COLO668 (cell line): ENCODE measurements around the gene CAV1.

Experiments used
- DNase-seq: peaks from one replicate; lab custom pipeline; 2025; ENCODE audit not compliant: unreplicated experiment; lab: John Stamatoyannopoulos, UW

The CAV1 gene

GRCh38 chr7:116503835-116504234 lies 21.0 kb upstream of the CAV1 start:
- no peak for DNase-seq

- no peak for DNase-seq
Observed at GRCh38 chr7:116505278-116505677, 19.6 kb upstream of the CAV1 start.

- DNase-seq = no peak
Observed at GRCh38 chr7:116505823-116506222, 19.0 kb upstream of the CAV1 start.

GRCh38 chr7:116509982-116510579 lies 14.8 kb upstream of the CAV1 start:
- DNase-seq = no peak

GRCh38 chr7:116510795-116511194 lies 14.0 kb upstream of the CAV1 start:
- DNase-seq = no peak

DNA sequence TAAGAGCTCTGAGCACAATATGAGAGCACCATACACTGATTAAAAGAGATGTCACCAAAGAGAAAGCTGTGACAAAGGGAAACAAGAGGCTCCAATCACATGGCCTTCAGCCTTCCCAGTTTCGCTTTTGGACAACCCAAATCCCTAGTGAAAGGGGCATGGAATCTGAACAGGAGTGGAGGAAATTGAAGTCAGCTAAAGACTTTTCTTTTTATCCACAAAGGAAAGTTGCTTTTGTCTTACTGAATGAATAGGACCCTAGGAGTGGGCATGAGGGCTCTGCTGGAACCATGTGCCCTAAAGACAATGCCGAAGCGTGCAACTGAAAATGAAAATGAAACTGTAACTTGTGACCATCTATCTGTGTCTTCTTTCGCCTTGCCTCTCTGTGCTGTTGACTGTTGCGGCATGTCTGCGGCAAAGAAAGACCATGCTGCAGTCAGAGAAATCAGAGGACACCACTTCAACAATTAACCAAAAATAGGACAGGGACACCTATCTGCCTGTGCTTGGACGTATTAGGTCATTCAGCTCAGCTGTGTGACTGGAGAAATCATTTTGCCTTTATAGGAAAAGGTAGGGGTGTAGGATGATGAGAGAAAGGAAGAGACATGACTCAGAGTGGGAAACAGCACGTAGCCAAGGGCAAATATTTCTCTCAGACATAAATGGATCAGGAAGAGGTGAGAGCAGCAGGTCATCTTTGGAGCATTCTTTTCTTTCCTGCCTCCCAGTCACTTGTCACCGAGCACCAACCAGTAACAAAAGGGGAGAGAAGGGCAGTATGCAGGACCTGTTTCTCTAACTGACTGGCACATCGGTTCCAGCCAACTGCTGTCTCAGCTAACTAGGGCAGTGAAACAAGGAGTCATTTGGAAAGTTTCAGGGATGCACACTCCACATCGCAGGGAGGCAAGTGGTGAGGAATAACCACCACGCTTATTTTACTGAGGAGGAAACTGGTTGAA lies 13.0 kb upstream of the CAV1 start:
- DNase-seq = peak; percentile 40

DNA sequence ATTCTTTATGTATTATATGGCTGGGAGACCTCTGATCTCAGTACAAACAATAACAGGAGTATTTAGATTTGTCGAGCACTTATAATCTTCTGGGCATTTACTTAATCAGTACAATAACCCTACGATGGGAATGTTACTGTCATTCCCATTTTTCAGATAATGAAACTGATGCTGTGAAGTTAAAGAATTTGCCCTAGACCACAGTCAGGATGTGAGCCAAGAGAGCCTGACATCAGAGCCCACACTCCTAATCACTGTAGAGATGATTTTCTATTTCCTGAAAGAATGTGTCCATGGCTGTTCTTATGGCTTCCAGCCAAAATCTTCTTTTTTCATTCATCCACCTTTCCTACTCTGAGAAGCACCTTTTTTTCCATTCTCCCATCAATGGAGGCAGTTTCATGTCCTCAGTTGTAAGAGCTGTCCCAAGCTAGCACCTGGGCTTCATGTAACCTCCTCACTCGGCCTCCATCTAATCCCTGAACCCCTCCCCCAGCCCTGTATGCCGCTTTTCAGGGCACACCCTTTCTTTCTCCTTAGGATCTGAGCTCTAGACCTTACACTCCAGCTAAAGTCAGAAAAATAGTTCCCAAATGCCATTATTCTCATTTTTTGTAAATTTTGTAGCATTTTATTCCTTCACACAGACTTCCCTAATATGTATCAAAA lies 12.2 kb upstream of the CAV1 start:
- no peak for DNase-seq

DNA sequence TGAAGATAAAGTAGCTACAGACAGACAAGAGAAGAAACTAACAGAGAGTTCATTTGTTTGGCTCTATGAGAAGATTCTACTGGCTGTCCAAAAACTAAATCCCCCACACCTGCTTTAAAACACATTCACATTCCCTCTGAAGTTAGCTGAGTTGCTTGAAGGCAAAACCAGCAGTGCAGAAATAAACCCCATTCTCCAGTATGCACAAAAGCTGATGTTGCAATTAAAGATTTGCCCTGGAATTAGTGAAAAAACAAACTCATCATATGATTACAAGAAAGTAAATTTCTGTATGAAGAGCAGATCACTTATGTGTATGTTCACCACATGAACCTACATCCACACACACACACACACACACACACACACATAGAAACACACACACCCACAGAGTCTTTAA lies 9.3 kb upstream of the CAV1 start:
- DNase-seq = no peak

DNA sequence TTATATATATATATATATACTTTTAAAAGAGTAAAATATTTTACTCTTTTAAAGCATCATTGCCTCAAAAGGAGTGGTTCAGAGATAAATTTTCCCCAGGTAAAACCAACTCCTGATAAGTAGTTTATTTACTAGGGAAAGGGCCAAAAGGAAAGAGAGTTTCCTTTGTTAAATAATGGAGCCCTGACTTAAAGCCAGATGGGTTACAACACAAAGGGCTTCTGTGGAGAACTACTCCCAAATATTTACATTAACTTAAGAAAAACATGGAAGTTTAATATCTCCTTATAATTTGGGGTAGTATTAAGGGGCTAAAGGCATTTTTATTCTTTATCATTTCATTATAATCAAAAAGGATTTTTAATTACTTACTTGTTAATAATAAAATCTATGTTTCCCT lies 8.5 kb upstream of the CAV1 start:
- DNase-seq = no peak

DNA sequence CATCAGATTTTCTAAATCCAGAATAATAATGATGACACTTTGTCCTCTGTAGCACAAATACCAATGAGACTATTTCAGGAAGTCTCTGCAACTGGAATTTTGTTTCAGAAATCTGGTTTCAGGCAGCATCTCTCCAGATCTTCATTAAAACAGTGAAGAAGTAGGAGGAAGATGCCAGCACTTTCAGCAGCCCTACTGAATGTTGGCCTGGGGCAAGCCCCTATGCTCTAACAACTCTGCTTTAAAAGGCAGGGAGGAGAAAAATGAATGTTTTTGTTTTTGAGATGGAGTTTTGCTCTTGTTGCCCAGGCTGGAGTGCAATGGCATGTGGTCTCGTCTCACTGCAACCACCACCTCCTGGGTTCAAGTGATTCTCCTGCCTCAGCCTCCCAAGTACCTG lies 7.2 kb upstream of the CAV1 start:
- no peak for DNase-seq

DNA sequence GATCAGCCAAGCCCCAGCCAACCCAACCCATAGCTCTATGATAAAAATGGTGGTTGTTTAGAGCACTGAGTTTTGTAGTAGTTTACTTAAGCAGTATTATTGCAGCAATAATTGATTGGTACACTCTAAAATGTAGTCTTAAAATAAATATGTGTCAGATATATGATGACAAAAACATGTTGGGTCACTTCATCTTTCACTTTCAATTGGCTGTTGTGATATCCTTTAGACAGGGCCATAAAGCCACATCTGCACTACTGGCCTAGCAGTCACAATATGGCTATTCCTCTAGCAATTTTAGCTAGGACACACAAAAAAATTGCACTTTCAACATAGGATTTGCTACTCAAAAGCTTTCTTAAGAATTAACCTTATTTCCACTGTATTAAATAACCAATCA lies 5.9 kb upstream of the CAV1 start:
- no peak for DNase-seq

DNA sequence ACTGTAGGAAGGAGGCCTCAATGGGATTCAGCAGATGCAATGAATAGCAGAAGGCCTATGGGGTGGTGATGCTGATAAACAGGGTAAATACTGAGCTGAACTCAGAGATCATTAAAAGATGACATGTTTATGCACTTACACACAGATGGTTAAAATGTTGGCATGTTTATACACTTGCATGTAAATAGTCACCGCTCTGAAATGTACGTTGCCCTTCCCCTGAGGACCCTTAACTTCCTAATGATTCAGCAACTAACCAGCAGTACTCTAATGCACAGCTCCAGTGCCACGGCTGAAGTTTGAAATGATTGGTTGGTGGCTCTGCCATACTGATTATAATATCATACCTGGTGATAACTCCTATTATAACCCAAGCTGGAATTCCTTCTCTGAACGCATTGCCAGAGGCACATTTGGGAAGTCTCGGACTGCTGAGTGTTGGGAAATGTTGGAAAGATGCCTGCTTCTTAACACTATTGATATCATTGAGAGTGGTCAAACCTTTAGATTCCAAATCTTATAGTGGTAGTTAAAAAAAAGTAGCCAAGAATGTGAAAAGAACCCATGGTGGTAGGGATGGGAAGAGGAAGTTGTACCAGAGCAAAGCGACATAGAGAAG lies 3.7 kb upstream of the CAV1 start:
- DNase-seq = no peak

- no peak for DNase-seq
Observed at GRCh38 chr7:116522247-116522646, 2.6 kb upstream of the CAV1 start.

DNA sequence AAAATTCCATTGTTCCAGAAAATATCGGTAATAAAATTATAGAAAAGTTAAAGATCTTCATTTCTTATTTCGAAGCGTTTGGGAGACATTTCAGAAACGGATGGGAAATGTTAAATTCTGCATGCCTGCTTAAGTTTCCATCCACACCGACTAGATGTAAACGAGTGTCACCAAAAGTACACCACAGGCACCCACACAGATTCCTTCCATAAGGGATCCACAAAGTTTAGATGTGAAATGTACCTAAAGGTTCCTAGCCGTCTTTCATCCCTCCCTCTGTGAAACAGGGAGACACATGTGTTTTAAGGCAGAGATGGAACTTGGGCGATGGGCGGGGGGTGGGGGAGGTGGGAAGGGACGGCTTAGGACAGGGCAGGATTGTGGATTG lies 621 bp upstream of the CAV1 start:
- DNase-seq = no peak

DNA sequence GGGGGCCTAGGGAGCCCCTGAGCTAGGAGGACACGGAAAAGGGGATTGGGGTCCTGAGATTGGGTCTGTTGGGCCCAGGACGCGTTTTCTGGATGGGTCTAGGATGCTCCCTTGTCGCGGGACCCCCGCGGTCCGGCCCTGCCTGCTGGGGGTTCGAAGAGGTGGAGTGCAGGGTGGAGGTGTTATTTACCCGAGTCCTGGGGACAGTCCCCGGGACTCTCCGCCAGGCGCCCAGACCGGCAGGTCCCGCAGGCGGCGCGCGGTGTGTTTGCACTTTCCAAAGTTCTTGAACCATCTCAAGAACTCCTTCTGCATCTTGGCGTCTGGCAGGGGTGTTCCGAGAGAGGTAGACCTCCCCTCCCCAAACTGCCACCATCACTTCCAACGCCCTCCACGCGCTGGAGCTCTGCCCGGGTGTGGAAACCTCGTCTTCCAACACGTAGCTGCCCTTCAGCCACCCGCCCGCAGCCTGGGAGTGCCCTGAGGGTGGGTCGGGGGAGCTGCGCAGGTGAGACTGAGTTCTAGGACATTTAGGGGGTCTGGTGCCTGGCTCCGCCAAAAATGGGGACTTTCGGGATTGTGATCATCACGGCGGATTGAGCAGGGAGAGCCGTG lies 569 bp downstream of the CAV1 start:
- peak; percentile 52 for DNase-seq

DNA sequence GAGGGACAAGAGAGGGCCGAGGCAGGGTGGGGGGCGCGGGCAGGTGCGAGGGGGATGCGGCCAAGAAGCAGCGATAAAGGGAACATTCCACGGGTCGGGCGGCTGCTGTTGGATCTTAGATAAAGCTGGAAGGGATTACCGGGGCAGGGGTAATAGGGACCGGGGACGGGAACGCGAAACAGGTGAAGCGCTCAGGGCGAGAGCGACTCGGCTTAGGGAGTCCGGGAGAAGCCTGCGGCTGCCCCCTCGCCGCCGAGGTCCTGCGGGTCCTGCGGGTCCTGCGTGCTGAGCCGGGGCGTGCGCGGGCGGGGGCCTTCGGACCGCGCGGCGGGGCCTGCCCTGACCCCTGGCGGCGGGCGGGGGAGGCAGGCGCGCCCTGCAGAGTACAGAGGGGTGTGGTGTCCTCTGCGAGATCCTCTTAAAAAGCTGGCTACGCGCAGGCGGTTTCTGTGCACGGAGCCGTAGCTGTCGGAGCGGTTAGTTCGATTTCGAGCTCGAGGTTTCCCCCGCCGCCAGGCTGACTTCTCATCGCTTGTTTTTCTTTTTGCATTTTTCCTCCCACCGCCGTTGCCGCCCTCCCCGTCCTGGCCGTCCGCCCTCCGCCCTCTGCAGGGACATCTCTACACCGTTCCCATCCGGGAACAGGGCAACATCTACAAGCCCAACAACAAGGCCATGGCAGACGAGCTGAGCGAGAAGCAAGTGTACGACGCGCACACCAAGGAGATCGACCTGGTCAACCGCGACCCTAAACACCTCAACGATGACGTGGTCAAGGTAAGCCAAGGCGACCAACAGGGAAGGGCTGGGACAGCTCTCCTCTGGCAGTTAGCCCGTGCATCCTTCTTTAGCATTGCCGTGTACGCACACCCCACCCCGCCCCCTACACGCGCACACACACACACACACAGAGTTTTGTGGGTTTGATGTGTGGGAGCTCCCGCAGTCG lies 1.4 kb downstream of the CAV1 start:
- DNase-seq = peak; percentile 86

DNA sequence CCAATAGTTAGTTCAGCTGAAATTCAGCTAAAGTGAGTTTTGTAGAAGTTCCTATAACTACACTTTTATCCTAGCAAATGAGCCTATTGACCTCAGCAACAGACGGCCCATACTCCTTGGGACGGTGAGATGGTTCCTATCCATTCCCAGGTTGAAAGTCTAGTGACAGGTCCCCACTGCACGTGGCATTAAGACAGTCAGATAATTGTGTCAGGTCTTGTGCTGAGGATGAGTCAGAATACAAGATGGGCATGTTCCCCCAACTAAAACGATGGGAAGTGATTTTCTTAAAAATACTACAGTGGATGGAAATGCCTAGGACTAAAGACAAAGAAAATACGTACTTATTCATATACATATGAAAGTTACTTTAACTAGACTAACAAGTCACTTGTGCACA lies 2.1 kb downstream of the CAV1 start:
- DNase-seq = no peak

DNA sequence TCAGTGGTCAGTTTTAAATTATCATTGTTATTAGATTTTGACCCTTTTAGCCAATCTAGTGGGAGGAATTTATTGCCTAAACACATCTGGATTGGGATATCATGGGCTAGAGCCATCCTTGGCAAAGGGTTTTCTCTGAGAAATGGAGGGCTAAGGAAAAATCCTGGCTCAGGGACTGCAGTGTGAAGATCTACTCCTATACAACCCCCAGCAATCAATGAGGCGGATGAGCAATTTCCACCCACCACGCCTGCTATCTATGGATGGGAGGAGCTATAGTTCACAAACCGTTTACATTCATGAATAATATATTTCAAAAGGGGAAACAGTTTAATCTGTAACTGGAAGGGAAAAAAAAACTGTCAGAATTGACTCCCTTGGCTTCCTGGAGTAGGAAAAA lies 2.7 kb downstream of the CAV1 start:
- no peak for DNase-seq

DNA sequence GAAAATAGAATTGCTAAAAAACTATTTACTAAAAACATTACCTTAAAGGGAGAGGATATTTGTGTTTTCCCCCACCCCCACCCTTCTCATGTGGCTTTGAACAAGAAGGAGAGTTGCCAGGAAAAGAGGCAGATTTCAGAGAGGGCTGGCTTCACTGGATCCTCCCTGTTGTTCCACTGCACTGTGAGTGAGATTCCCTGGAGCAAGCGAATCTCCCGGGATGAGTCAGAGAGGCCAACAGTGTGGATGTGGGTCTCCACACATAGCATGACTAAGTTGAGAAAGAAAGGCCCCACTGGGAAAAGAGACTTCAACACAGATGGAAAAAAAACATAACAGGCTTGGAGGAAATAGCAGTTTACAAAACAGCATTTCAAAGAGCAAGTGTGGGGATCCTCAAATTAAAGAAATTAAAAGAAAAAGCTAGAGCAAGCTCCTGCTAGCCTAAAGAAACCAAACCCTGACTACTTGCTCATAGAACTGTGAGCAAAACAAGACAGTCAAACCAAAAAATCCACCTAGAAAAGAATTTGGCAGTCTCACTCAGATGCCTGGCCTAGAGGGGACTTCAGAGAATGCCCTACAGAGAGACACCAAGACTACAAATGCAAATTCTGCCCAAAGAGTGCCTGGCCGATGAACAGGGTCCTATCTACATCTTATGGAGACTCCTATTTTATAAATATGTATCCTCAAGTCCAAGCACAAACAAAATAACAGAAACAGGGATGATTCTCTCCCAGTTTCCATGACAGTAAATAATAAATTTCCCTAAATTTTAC lies 3.4 kb downstream of the CAV1 start:
- DNase-seq = no peak
